Right lobe of liver (tissue), 4 donors: ENCODE results near the gene FRMPD4.

Experiments
- POLR2A ChIP-seq: fragments of 450-650 bp; IDR thresholded peaks from one replicate; pipeline ENCODE4 v1.6.1; 2017; ENCODE audit warnings: antibody characterized with exemption, mild to moderate bottlenecking
- TF ChIP-seq, protein P1 (sequence below), 4 donors: fragments of 200-600 bp in 3 of 4; fragments of 450-650 bp in 1 of 4; IDR thresholded peaks; one replicate each; pipeline versions ENCODE4 v1.5.1 to v1.8.0; 2016 to 2022; ENCODE audit warnings: antibody characterized with exemption in 4 of 4, mild to moderate bottlenecking in 2 of 4
- donor health status: DM: no; HTN: no; CAD: no.
- donor health status: DM: no; HTN: no; CAD: no.
- donor health status: DM: no; HTN: yes; CAD: no.

DNA sequence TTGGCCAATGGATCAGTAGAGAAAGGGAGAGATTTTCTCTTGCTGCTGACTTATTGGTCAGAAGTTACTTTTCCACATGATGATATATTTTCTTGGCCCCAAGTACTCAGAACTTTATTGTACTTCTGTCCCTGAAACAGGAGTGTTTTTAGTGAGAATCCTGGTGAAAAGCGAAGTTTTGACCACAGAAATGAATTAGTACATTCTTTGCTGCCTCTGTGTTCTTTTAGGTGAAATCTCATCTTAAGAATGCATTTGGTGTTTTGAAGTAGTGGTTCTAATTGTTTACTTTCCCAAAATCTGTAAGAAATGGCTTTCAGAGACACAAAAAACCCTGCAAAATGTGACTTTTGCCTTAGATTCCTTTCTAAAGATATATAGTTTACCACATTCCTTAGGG, 240.4 kb downstream of the FRMPD4 start:
- TF ChIP-seq, protein P1, sequence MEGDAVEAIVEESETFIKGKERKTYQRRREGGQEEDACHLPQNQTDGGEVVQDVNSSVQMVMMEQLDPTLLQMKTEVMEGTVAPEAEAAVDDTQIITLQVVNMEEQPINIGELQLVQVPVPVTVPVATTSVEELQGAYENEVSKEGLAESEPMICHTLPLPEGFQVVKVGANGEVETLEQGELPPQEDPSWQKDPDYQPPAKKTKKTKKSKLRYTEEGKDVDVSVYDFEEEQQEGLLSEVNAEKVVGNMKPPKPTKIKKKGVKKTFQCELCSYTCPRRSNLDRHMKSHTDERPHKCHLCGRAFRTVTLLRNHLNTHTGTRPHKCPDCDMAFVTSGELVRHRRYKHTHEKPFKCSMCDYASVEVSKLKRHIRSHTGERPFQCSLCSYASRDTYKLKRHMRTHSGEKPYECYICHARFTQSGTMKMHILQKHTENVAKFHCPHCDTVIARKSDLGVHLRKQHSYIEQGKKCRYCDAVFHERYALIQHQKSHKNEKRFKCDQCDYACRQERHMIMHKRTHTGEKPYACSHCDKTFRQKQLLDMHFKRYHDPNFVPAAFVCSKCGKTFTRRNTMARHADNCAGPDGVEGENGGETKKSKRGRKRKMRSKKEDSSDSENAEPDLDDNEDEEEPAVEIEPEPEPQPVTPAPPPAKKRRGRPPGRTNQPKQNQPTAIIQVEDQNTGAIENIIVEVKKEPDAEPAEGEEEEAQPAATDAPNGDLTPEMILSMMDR (IDR thresholded peaks at IDR 0.05), result no peak
- TF ChIP-seq POLR2A, result no peak
